GM19043 (cell line): ENCODE data around the gene PTAR1.

Experiments used
- ATAC-seq: cut with Tn5 transposase; IDR thresholded peaks from one replicate; pipeline ENCODE4 v1.9.1; 2021; ENCODE audit warnings: low read depth; ENCODE audit not compliant: unreplicated experiment

PTAR1 gene

DNA sequence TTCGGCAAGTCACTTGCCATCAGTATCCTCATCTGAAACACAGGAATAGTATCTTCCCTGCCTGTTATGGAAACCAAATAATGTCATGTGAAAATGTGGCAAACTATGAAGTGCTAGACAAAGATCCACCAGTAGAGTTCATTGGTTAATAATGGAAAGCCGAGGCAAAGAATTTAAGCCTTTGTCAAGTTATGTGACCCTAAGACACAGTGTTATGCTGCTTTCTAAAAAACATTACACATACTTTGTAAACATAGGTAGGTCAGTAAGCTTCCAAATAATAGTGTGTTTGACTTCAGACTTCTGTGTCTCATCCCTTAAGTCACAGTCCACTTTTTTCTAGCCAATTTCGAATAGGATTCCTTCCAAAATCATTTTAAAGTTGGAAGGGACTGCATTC, 6.0 kb downstream of the PTAR1 start:
- no peak for ATAC-seq

DNA sequence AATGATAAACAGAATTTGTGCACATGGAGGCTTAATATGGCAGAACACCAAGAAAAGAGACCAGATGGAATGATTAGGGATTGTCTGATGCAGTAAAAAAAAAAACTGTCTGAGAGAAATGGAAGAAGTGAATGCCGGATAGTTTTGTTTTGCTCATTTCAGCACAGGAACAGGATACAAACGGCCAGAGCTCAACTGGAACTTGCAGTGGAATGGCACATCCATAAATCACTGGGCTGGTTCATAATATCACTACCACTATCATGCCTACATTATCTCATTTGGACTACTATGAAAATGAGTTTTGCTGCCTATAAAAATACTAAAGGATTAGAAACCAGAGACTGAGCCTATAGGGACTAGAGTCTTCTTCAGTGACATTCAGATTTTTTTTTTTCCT, 9.7 kb downstream of the PTAR1 start:
- ATAC-seq: no peak

DNA sequence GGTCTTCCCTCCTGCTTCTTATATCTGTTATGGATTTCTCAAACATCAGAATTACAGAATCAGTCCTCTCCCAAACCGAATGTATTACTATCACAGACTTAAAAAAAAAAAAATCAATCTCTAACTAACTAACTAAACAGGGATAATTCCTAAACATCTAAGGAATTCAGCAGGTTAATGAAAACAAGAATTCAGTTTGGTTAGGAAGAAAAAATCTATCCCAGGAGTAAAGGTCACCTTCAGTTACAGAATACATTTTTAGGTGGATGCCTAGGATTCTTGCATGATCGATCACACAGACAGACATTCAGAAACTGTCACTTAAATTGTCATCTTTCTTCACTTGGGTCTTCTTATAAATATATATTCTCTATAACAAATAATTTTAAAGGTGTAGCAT, 11.5 kb downstream of the PTAR1 start:
- no peak for ATAC-seq

DNA sequence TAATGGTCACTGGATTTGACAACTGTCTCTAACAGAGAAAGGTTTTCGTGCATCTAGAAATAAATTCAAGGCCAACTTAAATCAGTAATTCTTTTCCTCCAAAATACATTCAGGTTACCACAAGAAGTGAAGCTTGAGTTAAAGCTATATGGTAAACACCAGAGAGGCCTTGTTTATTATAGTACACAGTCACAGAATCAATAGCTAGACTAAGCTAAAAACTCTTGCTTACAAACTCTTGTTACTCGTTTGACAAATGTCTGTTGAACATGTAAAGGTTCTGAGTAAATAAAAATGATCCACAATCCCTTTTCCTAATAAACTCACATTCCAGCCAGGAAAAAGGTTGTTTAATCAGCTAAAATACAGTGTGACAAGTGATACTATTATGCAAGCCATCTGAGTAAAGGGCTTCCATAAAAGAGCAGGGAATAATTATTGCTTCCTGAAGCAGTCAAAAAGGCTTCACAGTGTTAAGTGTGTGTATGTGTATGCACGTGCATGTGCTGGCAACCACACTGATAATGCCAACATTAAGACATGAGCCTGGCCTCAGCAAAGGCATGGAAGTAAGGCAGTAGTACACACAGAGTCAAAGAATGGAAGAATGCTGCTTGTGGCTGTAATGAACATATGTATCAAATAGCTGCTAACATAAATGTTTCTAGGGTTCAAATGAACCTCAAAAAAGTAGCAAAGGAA, 12.8 kb downstream of the PTAR1 start:
- no peak for ATAC-seq

DNA sequence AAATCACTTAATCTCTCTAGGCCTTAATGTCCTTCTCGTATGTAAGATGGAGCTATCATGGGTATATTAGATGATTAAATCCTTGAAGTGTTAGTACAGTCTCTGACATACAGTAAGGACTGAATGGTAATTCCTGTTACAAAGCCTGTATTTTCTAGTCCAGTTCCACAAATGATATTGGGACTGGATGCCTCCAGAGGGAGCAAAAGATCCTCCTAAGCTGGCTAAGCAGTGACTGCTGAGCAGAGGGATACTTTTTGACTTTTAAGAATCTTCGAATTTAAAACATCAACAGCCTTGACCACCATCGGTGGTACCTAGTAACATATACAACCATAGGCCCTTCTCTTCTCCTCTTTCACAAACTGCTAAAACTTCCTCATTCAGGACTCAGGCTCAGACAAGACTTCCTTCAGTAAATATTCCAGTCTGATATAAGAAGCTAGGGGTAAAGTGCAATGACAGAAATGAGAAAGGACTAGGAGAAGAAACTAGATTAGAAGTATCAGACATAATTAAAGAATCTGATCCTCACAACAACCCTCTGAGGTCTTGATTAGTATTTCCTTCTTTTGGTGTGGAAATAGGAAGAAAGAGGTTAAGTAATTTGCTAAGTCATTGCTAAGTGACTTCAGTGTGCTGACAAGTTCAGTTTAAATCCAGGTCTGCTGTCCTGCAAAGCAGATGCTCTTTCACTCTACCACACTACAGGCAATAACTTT, 13.9 kb downstream of the PTAR1 start:
- no peak for ATAC-seq

DNA sequence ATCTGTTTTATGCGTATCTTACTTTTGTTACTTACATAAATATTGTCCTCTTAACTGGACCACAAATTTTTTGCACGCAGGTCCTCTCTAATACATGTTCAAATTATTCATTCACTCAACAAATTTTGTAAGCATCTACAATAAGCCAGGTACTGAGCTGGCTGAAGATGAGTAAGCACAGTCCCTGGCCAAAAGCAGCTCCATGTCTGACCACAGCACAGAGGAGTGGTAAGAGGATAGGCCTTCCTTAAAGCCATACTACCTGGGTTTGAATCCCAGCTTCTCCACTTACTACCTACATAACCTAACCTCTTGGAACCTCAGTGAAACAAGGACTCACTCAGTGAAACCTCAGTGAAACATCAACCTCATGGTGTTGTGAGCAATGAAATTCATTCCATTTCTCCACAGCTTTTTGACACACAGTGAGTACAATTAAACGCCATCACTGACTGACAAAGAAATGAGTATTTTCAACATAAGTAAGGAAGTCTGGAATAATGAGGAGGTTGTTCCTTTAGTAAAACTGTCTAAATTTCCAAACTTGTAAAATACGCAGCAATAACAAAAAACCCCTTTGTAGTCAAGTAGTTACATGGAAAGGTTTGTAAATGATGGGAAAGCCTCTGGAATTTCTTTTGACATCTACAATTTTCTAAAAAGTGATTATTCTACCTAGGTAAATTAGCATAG, 15.0 kb downstream of the PTAR1 start:
- ATAC-seq: no peak

DNA sequence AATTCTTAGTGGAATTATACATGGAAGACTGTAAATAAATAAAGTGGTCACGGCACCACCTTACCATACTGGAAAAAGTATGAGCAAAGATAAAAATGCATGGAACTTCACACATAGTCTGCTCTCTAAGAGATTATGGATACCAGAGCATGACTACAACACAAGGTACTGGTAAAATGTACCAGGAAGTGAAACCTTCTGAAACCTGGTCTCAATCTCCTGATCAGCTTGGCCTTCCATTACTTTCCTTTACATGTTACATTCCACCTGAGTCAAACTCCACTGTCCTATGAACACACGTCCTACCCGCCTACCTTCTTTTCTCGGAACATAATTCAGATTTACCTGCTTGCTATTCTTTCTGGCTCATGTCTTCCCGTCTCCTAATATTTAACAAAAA, 15.9 kb downstream of the PTAR1 start:
- no peak for ATAC-seq

DNA sequence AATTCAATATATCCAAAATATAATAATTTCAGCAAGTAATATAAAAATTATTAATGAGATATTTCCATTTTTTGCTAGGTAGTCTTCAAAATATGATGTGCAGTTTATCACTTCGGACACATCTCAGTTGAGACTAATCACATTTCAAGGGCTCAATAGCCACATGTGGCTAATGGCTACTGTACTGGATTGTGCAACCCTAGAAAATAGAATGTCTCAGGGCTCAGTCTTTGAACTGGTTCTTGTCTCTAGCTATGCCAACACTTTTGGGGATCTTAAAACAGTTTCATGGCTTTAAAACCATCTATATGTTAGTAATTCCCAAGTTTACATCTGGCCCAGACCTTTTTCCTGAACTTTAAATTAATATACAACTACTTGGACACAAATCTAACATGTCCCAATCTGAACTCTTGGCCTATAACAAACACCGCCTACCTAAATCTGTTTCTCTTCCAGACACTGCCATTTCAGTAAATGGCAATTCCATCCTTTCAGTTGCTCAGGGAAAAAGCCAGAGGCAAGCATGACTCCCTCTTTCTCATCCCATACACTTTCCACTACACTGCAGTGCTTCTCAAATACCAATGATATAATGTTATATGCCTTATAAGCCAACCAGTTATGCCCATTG, 18.8 kb downstream of the PTAR1 start:
- no peak for ATAC-seq

DNA sequence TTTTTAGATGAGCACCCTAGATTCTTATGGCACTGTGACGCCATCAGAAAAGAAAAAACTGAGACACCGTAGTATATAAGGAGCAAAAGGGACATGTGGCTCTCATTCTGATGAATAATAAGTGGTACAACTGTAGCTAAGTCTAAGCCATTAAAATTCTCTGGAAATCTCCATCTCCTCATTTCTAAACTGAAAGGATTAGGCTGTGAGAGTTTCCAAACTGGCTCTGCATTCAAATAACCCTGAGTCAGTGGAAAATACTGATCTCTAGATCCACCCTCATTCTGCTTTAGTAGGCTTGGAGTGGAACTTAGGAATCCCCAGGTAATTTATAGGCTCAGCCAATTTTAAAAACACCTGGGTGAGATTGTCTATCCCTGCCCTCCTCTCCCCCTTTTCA, 28.5 kb downstream of the PTAR1 start:
- ATAC-seq: no peak

DNA sequence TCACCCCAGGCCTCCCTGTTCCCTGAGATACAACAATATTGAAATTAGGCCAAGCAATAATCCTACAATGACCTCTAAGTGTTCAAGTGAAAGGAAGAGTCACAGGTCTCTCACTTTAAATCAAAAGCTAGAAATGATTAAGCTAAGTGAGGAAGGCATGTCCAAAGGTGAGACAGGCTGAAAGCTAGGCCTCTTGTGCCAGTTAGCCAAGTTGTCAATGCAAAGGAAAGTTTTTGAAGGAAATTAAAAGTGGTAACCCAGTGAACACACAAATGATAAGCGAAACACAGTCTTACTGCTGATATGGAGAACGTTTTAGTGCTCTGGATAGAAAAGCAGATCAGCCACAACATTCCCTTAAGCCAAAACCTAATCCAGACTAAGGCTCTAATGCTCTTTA, 39.8 kb downstream of the PTAR1 start:
- ATAC-seq: no peak

DNA sequence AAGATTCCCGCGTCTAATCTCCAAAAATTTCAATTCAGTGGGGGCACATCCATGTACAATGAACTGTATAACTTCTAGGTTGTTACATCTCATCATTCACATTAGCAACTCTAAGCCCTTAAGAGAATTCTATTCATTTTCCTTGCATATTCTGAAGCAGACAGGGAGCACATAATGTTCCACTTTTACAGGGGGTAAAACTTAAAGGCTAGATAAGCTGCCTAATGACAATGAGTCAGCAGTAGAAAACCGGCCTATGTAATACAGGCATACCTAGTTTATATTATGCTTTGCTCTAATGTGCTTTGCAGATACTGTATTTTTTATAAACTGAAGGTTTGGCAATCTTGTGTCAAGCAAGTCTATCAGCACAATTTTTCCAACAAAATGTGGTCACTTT, 40.4 kb downstream of the PTAR1 start:
- no peak for ATAC-seq

DNA sequence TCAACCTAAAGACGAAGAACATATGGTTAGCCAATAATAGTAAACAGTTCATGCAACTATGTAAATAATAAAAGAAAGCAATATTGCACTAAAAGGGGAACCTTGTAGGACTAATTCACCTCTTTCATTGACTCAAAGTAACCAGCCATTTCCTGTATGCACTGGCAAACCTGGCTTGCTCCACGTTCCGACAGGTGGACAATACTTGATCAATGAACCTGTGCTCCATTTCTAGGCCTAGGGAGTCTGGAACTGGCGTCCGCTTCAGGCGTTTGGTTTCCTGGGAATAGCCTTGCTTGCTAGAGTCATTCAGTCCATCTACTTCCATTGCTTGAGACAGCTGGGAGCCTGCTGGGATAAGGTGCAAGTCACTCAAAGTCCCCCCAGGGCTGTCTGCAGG, 41.6 kb downstream of the PTAR1 start:
- no peak for ATAC-seq

DNA sequence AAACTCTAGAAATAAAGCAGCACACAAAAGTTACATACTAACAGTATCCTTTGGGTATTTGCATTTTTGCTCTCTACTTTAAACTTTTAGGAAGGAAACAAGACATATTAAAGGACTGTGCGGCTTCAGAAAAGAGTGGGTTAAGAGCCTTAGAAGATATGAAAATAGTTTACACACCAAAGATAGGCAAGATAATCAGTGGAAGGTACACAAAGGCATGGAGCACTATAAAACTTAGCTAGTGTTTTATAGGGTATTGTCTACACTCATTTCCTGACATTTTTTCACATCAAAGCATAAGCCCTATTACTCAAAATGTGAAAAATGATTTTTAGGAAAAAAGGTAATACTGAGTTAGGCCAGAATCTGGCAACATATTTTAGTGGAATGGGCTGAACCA, 44.0 kb downstream of the PTAR1 start:
- no peak for ATAC-seq

DNA sequence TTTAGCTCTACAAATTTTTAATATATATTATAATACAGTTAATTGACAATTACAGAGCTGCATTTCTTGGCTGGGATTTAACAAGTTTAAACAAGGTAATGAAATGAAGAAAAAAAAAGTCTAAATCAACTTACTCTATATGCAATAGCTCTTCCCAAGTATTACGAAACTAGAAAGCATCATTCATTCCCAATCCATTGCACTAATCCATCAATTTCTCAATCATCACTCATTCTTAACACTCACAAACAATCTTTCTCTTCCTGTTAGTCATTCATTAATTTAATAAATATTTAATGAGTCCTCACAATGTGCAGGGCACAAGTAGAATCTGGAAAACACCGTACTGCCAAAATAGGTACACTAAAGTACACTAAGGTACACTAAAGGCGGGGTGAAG, 44.7 kb downstream of the PTAR1 start:
- no peak for ATAC-seq

DNA sequence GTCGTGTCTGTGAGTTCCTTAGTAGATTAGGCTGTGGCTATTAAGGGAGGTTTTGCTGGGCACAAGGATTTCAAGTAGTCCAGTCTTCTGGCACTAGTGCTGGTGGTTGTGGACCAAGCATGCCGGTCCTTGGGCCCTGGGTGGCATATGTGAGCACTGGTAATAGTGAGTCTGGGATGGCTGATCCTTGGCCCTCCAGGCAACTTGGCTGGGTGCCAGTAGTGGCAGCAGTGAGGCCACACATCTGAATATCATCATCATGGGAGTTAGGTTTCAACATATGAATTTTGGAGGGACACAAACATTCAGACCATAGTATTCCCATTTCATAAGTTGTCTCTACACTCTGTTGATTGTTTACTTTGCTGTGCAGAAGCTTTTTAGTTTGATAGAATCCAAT, 62.3 kb downstream of the PTAR1 start:
- ATAC-seq: no peak

DNA sequence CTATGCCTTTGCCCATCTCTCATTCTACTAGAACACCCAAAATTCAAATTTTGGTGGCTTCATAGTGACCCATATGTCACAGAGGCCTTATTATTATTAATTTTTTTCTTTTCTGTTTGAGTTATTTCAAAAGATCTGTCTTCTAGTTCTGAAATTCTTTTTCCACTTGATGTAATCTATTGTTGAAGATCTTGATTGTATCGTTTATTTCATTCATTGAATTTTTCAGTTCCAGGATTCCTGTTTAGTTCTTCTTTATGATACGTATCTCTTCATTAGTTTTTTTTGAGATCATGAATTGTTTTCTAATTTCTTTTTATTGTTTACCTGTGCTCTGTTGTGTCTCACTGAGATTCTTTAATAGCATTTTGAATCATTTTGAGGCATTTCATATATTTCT, 63.0 kb downstream of the PTAR1 start:
- ATAC-seq: no peak

DNA sequence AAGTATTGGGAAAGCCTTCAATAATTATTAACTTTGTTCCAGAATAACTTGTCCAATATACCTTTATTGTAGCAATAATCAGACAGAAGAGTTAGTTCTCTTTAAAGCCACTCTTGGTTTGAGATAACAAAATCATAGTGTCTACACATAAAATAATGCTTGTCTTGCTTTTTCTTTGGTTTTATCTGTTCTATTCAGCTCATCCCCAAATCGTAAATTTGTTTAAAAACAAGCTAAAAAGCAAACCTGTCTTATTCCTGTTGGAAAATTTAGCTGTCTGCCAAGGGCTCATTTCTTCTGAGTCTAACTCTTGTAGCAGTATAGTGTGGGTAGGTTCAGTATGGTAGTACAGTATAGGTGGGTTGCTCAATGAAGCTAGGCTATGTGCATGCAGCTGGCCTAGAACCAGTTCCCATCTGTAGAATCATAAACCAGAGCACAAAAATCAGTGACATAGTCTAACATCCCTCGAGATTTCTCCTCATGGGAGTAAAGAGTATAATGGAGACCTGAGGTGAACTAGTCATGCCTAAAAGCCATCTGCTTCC, 69.7 kb downstream of the PTAR1 start:
- ATAC-seq: no peak

DNA sequence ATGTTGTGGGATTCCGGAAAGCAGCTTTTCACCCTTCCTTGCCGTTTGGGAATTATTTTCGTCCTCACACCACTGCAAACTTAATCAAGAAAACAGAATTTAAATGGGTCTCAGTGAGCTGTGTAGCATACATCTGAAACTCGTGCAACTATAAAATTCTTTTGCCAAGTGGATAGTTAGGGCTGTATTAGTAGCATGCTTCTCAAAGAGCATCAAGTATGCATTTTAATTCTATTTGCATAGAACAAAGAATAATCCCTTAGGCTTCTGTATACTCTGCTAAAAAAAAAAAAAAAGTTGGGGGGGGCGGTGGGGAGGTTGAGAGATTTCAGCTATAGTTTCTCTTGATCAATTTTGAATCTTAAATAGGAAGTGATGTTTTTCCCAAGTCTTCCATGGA, 75.9 kb downstream of the PTAR1 start:
- no peak for ATAC-seq

DNA sequence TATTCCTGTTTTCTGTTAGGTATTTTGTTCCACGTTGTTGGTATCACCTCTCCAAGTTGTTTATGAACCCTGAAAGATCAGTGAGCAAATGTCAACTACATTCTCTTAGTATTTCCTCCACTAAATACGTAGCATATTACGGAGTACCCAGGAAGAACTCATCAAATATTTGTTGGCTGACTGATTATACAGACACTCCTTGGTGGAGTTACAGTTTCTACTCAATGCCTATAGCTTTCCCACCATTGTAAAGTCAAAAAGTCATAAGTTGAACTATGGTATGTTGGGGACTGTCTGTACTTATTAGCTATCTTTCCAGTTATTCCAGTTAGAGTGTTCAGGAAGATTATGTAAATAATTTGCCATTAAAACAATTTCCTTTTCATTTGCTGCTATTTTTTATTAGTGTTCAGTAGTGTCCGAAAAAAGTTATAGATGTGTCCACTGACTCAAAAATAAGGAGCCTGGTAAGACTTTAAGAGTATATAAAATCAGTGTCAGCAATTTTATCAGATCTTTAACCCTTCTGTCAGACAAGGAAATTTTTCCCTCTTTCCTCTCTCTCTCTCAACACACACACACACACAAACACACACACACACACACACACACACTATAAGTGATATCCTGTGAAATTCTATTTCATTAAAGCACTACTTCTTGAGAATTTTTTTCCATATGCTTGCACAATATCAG, 80.8 kb downstream of the PTAR1 start:
- no peak for ATAC-seq

DNA sequence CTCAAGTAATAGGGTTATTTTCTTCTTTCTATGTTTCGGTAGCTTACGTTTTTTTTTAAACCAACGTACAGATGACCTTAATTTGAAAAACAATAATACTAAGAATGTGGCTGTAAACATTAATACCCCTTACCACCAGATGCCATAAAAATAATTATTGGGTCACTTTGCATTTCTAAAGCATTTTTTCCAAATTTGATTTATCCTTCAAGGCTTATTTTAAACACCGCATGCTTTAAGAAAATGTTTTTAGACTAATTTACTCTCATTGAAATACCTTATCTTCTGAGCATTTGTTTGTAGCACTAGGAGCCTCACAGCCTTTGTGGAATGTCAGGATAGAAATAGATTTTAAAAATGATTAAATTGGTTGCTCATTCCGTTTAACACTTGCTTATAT, 81.9 kb downstream of the PTAR1 start:
- no peak for ATAC-seq

DNA sequence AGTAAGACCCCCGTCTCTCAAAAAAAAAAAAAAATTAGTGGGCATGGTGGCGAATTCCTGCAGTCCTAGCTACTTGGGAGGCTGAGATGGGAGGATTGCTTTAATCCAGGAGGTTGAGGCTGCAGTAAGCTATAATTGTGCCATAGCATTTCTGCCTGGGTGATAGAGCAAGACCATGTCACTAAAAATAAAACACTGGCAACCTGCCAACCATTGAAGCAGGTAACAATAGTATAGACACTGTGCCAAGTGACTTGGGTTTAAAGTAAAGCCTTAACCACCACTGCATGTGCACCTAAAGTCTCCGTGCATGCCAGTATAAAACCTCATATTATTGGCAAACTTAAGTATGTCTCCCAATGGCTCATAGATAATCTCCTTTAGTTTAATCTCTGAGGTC, 84.2 kb downstream of the PTAR1 start:
- no peak for ATAC-seq
